ENCODE measurements around the gene MYO1A.

GRCh38 chr12:56991319-56992246 is 58.3 kb downstream of the MYO1A start:
- TF ChIP-seq CTCF (IDR thresholded peaks at IDR 0.05; ENCODE audit: borderline replicate concordance, extremely low read depth, low read length, poor library complexity, severe bottlenecking) (no peak), EZH2 (IDR thresholded peaks at IDR 0.05; ENCODE audit: borderline replicate concordance, low read depth, low read length, severe bottlenecking) (no peak)

All from DND-41 (cell line).